GOT3 (cell line): ENCODE results near the gene DUSP5.

Experiments
- DNase-seq: peaks from one replicate; lab custom pipeline; 2025; ENCODE audit warnings: mixed read lengths; lab: John Stamatoyannopoulos, UW

Gene DUSP5

DNA sequence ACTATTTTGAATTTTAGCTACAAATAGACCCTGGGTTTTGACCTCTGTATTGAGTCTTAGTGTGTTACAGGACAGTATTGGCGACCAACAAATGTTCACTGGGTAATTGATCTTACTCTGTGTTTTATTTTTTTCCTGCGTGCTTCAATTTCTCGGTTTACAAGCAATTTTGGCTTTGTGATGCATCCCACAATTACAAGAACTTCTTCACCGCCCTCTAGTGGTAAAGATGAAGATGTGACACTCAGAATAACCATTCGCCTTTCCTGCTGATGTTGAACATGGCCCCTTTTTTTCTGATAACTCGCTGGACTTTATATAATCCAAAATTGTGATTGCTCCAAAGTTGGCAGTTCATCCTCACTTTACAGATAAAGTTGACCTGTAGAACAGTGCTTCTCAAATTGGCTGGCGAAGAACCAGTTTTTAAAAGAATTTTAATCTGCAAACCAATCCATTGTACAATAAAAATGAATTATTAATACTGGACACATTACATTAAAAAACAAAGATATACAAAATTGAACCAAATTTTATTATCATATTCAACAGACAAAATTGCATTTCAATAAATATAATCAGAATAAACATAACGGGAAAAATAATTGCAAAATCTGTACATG is 49.5 kb downstream of the DUSP5 start:
- DNase-seq = no peak

GRCh38 chr10:110548002-110548401 is 50.3 kb downstream of the DUSP5 start:
- DNase-seq = no peak

- DNase-seq = no peak
These were observed 51.5 kb downstream of the DUSP5 start for GRCh38 chr10:110549211-110549610.

GRCh38 chr10:110553905-110554304 is 56.2 kb downstream of the DUSP5 start:
- DNase-seq = no peak

GRCh38 chr10:110556296-110556695 is 58.6 kb downstream of the DUSP5 start:
- DNase-seq = no peak

DNA sequence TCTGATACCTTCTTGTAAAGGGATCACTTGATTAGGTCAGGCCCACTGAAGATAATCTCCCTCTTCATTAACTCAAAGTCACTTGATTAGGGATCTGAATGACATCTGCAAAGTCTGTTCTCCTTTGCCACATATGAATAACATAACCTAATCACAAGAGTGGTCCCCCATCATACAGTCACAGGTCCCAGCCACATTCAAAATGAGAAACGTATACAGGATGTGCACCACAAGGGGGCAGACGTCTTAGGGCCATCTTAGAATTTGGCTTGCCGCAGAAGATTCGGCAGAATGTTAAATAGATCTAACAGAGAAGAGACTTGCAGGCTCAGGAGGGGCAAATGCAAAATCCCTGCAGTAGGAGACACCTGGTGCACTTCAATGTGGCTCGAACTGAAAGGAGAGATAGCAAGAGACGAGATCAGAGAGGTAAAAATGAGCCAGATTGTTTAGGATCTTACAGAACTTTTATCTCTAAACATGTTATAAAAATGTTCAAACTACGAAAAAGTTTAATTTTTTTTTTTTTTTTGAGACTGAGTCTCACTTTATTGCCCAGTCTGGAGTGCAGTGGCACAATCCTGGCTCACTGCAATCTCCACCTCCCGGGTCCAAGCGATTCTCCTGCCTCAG is 59.4 kb downstream of the DUSP5 start:
- DNase-seq = no peak

DNA sequence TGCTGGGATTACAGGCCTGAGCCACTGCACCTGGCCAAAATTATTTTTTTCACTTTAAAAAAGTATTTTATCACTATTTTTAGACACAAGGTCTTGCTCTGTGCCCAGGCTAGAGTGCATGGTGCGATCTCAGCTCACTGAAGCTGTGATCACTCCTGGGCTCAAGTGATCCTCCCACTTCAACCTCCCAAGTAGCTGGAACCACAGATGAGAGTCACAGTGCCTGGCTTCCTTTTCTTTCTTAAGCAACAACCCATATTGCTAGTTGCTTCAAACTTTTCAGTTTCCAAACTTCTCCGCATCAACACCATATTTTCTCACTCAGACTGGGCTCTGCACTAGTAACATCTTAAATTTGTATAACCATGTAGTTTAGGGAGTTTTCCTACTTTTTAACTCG is 60.3 kb downstream of the DUSP5 start:
- no peak for DNase-seq

DNA sequence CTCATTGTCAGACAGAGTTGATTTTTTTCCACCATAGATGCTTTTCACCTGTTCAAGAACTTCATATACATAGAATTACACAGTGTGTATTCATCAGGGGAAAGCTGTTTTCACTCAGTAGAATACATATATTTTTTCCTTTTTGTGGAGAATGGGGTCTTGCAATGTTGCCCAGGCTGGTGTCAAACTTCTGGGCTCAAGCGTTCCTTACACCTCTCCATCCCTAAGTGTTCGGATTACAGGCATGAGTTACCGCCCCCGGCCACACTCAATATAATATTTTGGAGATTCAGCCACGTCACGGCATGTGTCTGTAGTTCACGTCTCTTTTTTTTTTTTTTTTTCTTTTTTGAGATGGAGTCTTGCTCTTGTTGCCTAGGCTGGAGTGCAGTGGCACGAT is 62.3 kb downstream of the DUSP5 start:
- no peak for DNase-seq
